ENCODE measurements around the gene AP4S1. TPM values are rescaled to one million over a fixed set of nuclear protein-coding genes. Genes with fewer than 3 reads are reported as not detected.

Gene AP4S1
- total RNA-seq, 1 experiment from 2014 or later = 8.3 TPM

DNA sequence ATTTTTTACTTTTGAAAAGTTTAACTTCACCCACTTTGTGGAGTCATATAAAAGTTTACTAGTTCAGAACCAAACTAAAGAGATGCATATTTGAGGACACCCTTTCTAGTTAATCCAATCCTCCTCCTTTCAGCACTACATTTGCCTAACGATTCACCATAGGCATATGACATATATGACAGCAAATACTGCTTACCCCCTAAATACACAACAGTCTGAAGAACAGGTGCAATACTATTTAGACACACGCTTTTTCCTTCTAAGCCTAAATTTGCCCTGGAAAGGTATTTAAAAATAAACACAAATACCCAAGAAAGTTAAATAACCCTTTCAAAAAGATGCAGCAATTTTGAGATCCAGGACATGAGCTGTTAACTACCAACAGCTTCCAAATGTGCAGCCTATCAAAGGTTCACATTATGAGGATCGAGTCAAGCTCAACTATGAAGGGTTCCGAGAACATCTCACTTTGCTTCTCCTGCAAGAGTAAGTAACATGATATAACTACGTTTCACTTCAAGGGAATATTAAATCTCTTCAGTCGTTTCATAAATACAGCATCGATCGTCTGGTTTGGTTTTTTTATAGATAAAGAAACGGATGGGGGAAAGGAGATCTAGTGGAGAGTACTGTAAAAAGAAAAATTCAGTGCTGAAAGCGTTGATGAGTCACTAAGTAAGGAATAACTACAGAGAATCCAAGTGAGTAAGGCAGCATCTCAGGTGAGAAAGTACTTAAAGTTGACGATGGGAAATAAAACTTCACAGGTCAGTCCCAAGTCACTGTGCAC is 677 bp upstream of the AP4S1 start:
- Mint-ChIP-seq H3K36me3 (ENCODE audit: insufficient read depth, unreplicated experiment) (peaks cover 41% of the 10 kb centered on the region), H3K27me3 (ENCODE audit: unreplicated experiment) (no peaks in the 10 kb centered on the region), H3K4me3 (ENCODE audit: low read depth, unreplicated experiment) (peak overlapping the region; percentile 94), H3K4me1 (ENCODE audit: low read depth, unreplicated experiment) (peaks cover 20% of the 10 kb centered on the region), H3K27ac (ENCODE audit: unreplicated experiment) (peak overlapping the region; percentile 91), H3K9me3 (ENCODE audit: low read depth, unreplicated experiment) (no peaks in the 10 kb centered on the region)
- no peak for DNase-seq
- TF ChIP-seq, protein P1, sequence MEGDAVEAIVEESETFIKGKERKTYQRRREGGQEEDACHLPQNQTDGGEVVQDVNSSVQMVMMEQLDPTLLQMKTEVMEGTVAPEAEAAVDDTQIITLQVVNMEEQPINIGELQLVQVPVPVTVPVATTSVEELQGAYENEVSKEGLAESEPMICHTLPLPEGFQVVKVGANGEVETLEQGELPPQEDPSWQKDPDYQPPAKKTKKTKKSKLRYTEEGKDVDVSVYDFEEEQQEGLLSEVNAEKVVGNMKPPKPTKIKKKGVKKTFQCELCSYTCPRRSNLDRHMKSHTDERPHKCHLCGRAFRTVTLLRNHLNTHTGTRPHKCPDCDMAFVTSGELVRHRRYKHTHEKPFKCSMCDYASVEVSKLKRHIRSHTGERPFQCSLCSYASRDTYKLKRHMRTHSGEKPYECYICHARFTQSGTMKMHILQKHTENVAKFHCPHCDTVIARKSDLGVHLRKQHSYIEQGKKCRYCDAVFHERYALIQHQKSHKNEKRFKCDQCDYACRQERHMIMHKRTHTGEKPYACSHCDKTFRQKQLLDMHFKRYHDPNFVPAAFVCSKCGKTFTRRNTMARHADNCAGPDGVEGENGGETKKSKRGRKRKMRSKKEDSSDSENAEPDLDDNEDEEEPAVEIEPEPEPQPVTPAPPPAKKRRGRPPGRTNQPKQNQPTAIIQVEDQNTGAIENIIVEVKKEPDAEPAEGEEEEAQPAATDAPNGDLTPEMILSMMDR (IDR thresholded peaks at IDR 0.05; ENCODE audit: unreplicated experiment) = no peak
- intact Hi-C loops (cut with micrococcal nuclease; ENCODE audit: unreplicated experiment) = loop anchor here (5.0 kb wide), 1 partner anchor 42 kb away; no protein-coding TSS in a partner anchor
- CTCF ChIA-PET = no interaction called here
- BruUV-seq (replicated peaks) = TSS peak; percentile 47

DNA sequence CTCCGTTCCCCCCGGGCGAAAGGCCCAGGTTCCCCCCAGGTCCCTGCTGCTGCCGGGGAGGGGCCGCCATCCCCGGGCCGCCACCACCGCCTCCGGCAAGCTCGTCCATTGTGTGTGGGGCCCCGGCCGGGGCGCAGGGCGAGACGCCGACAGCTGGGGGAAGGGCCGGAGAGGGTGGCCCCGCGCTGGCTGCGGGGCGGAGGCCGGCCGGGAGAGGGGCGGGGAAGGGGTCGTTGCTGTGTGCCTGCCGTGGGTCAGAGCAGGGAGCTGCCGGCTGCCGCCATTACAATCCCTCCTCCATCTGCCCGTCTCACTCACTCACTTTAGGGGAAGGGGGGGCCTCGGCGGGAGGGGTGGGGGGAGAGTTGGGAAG is 614 bp downstream of the AP4S1 start, which contains the start of gene STRN3:
Gene STRN3, minus strand, starts transcription at position 303 of the 373 bp plus-strand sequence. Its CDS starts 194 bp downstream, at position 109.
- Mint-ChIP-seq H3K27me3 (ENCODE audit: unreplicated experiment) (no peaks in the 10 kb centered on the region), H3K4me1 (ENCODE audit: low read depth, unreplicated experiment) (peaks cover 29% of the 10 kb centered on the region), H3K36me3 (ENCODE audit: insufficient read depth, unreplicated experiment) (peaks cover 36% of the 10 kb centered on the region), H3K9me3 (ENCODE audit: low read depth, unreplicated experiment) (no peaks in the 10 kb centered on the region), H3K4me3 (ENCODE audit: low read depth, unreplicated experiment) (peak within 1 kb of the TSS; percentile 94), H3K27ac (ENCODE audit: unreplicated experiment) (peak within 1 kb of the TSS; percentile 99)
- CTCF ChIA-PET = interaction anchor here (0.7 to 1.2 kb wide), 6 partner anchors 20 to 1435 kb away, joined by 3 to 5 read pairs (median 3); no protein-coding TSS in a partner anchor
- no peak for DNase-seq
- intact Hi-C loops (cut with micrococcal nuclease; ENCODE audit: unreplicated experiment) = loop anchor here (2.0 to 5.0 kb wide), 2 partner anchors 44 to 57 kb away; no protein-coding TSS in a partner anchor
- TF ChIP-seq, protein P1 (IDR thresholded peaks at IDR 0.05; ENCODE audit: unreplicated experiment) = no peak
- BruUV-seq (replicated peaks) = no TSS peak

DNA sequence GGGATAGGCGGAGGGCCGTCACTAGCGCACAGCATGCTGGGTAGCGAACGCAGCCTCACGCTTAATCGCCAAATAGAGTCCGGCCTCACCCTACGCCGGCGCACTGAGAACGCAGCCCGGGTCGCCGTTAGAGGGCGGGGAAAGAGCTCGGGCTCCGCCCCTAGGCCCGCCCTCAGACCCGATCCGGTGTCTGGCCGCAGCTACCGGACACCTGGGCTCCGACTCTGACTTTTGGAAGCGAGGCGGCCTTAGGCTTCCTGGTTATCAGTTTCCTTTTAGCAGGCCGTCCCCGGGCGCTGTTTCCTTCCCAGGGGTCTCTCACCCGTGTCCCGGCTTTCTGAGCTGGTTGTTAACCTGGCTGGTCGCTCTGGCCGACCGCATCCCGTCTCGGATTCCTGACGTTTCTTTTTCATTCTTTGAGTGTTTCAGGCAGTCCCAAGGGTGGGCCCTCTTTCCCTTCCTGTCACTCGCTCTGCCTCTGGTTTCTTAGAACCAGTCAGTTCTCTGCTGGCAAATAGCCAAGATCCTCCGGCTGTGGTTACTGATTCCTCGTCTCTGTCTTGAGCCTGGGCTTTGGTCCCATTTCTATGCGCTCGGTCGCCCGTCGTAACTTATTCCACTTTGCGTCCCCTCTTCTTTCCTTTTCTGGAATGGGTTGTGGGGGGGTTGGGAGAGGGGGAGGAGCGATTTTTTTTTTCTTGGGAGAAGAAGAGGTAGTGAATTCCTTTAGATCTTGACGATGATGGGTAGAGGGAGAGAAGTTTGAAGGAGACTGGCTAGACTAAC is 1.2 kb downstream of the AP4S1 start:
- no TSS peak for BruUV-seq (replicated peaks)
- Mint-ChIP-seq H3K36me3 (ENCODE audit: insufficient read depth, unreplicated experiment) (peaks cover 33% of the 10 kb centered on the region), H3K4me1 (ENCODE audit: low read depth, unreplicated experiment) (peaks cover 30% of the 10 kb centered on the region), H3K27ac (ENCODE audit: unreplicated experiment) (peak overlapping the region; percentile 99), H3K27me3 (ENCODE audit: unreplicated experiment) (no peaks in the 10 kb centered on the region), H3K4me3 (ENCODE audit: low read depth, unreplicated experiment) (peak overlapping the region; percentile 94), H3K9me3 (ENCODE audit: low read depth, unreplicated experiment) (no peaks in the 10 kb centered on the region)
- TF ChIP-seq, protein P1 (IDR thresholded peaks at IDR 0.05; ENCODE audit: unreplicated experiment) = no peak
- intact Hi-C loops (cut with micrococcal nuclease; ENCODE audit: unreplicated experiment) = loop anchor here (2.0 to 5.0 kb wide), 2 partner anchors 44 to 56 kb away; no protein-coding TSS in a partner anchor
- DNase-seq = peak; percentile 97
- CTCF ChIA-PET = interaction anchor here (0.6 to 1.2 kb wide), 7 partner anchors 21 to 1434 kb away, joined by 3 to 5 read pairs (median 3); no protein-coding TSS in a partner anchor

DNA sequence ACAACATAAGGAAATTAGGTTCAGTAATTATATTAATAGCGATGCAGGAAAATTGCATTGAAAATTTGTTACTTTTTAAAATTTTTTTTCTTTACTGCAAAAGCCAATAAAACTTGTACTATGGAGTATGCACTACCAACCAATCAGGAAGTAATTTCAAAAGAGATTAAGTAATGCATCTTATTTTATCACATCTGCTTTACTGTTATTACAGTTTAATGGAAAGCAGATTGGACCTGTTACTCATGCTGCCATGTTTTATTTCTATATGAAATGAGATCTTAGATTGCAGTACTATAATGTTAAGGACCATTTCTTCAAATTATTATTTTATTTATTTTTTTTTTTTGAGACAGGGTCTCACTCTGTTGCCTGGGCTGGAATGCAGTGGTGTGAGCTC is 2.4 kb downstream of the AP4S1 start:
- no TSS peak for BruUV-seq (replicated peaks)
- no peak for DNase-seq
- H3K9me3 Mint-ChIP-seq (ENCODE audit: low read depth, unreplicated experiment) = no peaks in the 10 kb centered on the region
- intact Hi-C loops (cut with micrococcal nuclease; ENCODE audit: unreplicated experiment) = loop anchor here (2.0 to 5.0 kb wide), 2 partner anchors 46 to 55 kb away; no protein-coding TSS in a partner anchor
- CTCF ChIA-PET = interaction anchor here (1.1 kb wide), 1 partner anchor 49 kb away, joined by 3 read pairs; no protein-coding TSS in a partner anchor
- H3K4me1 Mint-ChIP-seq (ENCODE audit: low read depth, unreplicated experiment) = peaks cover 31% of the 10 kb centered on the region
- no peak overlapping the region for H3K27ac Mint-ChIP-seq (ENCODE audit: unreplicated experiment)
- peaks cover 31% of the 10 kb centered on the region for H3K36me3 Mint-ChIP-seq (ENCODE audit: insufficient read depth, unreplicated experiment)
- no peaks in the 10 kb centered on the region for H3K27me3 Mint-ChIP-seq (ENCODE audit: unreplicated experiment)
- peak overlapping the region; percentile 94 for H3K4me3 Mint-ChIP-seq (ENCODE audit: low read depth, unreplicated experiment)
- TF ChIP-seq, protein P1 (IDR thresholded peaks at IDR 0.05; ENCODE audit: unreplicated experiment) = no peak
